HG03521 (cell line): ENCODE data around the gene PIAS2.
"Not testable (repeated sequence)": the region's sequence is repeated elsewhere in the genome, so short reads cannot be mapped to it uniquely, and the experiment has no call there.

Experiments used
- ATAC-seq: cut with Tn5 transposase; IDR thresholded peaks from one replicate; pipeline ENCODE4 v1.9.1; 2021; ENCODE audit warnings: mild to moderate bottlenecking, moderate library complexity; ENCODE audit not compliant: unreplicated experiment

The PIAS2 gene, protein sequence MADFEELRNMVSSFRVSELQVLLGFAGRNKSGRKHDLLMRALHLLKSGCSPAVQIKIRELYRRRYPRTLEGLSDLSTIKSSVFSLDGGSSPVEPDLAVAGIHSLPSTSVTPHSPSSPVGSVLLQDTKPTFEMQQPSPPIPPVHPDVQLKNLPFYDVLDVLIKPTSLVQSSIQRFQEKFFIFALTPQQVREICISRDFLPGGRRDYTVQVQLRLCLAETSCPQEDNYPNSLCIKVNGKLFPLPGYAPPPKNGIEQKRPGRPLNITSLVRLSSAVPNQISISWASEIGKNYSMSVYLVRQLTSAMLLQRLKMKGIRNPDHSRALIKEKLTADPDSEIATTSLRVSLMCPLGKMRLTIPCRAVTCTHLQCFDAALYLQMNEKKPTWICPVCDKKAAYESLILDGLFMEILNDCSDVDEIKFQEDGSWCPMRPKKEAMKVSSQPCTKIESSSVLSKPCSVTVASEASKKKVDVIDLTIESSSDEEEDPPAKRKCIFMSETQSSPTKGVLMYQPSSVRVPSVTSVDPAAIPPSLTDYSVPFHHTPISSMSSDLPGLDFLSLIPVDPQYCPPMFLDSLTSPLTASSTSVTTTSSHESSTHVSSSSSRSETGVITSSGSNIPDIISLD

DNA sequence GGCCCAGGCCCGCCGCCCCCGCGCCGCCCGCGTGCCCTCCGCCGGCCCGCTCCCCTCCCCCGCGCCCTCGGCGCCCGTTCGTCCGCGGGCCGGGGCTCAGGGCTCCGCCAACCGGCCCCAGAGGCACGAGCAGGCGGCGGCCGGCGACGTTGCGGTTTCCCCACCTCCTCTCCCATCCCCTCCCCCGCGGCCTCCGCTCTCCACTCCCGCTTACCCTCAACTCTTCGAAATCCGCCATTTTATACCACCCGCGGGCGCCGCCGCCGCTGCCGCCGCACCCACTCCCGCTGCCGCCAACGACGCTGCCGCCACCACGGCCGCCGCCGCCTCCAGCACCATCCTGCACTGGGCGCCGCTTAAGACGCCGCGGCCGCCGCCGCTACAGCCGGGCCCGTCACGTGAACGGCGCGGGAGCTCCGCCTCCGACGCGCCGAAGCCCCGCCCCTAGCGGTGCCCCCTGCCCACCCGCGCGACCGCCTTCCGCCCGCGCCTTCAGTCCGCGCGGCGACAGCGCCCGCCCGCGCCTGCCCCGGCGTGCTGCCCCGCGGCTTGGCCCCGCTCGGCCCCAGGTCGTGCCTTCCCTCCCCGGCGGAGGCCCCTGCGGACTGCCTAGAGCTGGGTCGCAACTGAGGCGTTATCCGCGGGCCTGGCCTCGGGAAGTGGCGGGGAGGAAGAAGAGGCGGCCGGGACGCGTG, at the start of gene PIAS2, which contains the start of gene KATNAL2:
PIAS2 (minus strand) TSS at position 400 of the 695 bp plus-strand sequence; CDS start at position 238, 162 bp downstream.
KATNAL2 (plus strand) TSS at position 495 of the 695 bp plus-strand sequence. CDS start 29,271 bp downstream, outside the sequence.
- peak; percentile 86 for ATAC-seq

- not testable (repeated sequence) for ATAC-seq
Observed at GRCh38 chr18:46966266-46966665, 49.0 kb upstream of the PIAS2 start.

- ATAC-seq, result not testable (repeated sequence)
Observed at GRCh38 chr18:46964579-46965293, 47.4 kb upstream of the PIAS2 start.

DNA sequence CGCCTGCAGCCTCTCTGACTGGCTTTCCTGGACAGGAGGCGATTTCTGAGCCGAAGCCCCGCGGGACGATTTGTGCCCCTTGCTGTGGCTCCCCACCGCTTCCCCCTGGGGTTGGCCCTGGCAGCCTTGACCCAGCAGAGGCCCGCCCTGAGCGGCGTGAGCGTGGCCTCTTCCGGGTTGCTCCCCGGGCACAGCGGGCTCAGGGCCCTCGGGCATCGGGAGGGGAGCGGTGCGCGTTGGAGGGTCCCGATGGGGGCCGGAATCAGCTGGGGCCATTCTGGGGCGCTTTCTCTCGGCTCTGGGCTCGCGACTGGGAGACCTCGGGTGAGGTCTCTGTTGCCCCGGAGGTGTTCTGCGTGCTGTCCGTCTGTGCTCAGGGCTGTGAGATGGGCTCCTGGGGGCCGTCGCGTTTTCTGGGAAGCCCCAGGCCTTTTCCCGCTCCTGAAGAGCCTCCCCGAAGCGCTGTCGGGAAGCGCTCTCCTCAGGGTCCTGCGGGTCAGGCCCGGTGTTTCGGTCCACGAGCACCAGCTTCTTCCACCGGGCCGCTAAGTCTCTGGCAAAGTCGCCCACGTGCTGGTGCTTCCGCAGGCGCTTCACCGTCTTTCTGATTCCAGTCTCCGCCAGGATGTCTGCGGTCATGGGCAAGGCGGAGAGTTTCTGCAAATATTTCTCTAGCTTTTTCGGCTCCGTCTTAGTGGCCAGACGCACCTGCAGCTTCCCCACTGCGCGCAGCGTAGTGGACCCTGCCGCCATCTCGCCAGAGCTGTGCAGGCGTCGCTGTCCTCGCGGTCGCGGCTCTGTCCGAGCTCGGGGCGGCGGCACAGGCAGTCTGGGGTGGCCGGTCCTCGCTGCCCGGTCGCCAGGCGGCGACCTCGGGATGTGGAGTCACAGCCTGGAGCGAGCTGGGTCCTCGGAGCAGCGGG, 46.6 kb upstream of the PIAS2 start:
- ATAC-seq, result not testable (repeated sequence)

- no peak for ATAC-seq
Observed at GRCh38 chr18:46958209-46958608, 40.9 kb upstream of the PIAS2 start.

- no peak for ATAC-seq
Observed at GRCh38 chr18:46953195-46953594, 35.9 kb upstream of the PIAS2 start.

GRCh38 chr18:46950064-46950656, 32.9 kb upstream of the PIAS2 start:
- no peak for ATAC-seq

GRCh38 chr18:46946656-46947282, 29.5 kb upstream of the PIAS2 start:
- peak; percentile 93 for ATAC-seq

- no peak for ATAC-seq
Observed at GRCh38 chr18:46942646-46943045, 25.3 kb upstream of the PIAS2 start.

DNA sequence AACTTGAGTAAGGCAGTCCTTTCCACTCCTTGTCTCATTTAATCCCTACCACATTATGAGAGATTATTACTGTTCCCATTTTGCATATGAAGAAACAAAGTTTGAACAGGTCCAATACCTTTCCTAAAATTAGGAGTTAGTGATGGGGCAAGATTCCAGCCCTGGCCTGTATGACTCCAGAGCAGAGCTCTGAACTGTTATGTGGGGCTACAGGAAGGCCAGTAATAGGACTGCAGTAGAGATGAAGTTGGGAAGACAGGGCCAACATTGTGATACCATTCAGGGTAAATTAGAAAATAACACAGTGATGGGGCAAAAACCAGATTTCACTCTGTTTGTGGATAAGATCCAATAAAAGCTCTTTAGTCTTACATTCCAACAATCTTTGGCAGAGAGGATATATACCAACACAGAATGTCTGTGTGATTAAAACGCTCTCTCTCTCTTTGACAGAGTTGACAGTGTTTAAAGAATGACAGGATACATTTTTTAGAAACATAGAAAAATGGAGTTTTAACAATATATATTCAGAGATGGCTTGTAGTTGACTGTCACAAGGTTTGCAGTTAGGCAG, 22.8 kb upstream of the PIAS2 start:
- no peak for ATAC-seq

DNA sequence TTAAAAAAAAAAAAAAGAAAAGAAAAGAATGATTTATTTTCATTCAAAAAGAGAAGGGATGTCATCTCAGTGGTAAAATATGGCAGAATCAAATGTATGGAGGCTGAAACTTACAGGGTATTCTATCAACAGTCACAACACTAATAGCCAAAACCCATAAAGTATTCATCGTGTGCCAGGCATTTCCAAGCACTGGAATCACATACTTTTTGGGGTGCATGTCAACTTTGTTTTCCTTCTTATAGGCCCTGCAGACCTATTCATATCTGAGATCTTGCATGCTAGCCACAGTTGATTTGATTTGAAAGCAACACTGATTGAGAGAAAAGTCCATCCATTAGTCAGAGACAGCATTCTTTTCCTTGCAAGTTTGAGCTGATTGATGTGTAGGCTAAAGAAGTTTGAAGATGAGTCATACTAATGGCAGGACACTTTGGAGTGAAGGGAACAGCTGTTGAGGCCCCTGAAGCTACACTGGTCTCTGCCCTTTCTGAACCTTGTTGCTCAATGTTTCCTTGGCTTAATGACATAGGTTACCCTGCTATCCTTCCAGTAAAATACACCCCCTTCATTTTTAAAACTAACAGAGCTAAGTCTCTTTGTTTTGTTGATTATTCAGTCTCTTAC, 22.1 kb upstream of the PIAS2 start:
- no peak for ATAC-seq

GRCh38 chr18:46920653-46921052, 3.3 kb upstream of the PIAS2 start:
- no peak for ATAC-seq

GRCh38 chr18:46920067-46920466, 2.8 kb upstream of the PIAS2 start:
- ATAC-seq, result no peak

- peak; percentile 3 for ATAC-seq
Observed at GRCh38 chr18:46917803-46918600, 695 bp upstream of the PIAS2 start.

GRCh38 chr18:46916551-46917107, 678 bp downstream of the PIAS2 start:
- ATAC-seq, result no peak

- ATAC-seq, result no peak
Observed at GRCh38 chr18:46915800-46916550, 1.3 kb downstream of the PIAS2 start.
